ENCODE measurements around the gene FGGY.

DNA sequence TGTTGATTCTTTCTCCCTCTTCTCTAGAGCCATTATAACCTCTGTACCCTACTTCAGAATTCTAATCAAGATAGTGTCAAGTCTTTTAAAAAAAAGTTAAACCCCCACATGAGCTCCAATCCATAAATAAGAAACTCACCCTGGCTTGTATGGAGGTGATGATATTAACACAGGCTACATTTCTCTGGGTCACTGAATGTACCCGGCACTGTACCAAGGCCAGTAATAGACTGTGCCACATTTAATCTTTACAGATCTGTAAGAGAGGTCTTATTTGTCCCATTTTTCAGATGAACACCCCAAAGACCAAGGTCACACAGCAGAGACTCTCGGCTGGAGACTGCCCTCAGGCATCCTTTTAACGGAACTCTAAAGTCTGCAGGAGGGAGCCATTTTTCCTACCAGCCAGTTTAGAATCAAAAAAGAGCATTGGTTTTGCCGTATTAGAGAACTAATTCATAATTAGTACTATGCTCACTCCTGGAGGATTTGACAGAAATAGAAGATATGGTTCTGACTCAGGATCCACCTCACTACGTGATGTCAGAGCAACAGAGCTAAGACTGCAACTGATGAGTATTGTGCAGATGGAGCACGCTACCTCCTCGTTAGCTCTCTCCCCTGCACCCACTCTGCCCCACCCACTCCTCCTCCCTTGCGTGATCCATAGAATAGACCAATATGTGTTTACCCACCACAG is 300.7 kb downstream of the FGGY start:
- TF ChIP-seq, protein P1, sequence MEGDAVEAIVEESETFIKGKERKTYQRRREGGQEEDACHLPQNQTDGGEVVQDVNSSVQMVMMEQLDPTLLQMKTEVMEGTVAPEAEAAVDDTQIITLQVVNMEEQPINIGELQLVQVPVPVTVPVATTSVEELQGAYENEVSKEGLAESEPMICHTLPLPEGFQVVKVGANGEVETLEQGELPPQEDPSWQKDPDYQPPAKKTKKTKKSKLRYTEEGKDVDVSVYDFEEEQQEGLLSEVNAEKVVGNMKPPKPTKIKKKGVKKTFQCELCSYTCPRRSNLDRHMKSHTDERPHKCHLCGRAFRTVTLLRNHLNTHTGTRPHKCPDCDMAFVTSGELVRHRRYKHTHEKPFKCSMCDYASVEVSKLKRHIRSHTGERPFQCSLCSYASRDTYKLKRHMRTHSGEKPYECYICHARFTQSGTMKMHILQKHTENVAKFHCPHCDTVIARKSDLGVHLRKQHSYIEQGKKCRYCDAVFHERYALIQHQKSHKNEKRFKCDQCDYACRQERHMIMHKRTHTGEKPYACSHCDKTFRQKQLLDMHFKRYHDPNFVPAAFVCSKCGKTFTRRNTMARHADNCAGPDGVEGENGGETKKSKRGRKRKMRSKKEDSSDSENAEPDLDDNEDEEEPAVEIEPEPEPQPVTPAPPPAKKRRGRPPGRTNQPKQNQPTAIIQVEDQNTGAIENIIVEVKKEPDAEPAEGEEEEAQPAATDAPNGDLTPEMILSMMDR (IDR thresholded peaks at IDR 0.05): no peak
- TF ChIP-seq EZH2phosphoT487 (IDR thresholded peaks at IDR 0.05) (no peak), EZH2 (IDR thresholded peaks at IDR 0.05) (no peak)

Measured in neural progenitor cell (in vitro differentiated cells).